H1 (cell line): ENCODE measurements around the gene ZC4H2.

Experiments
- SP2 ChIP-seq: IDR thresholded peaks from 2 replicates; pipeline ENCODE4 v1.6.1; 2012; ENCODE audit warnings: mild to moderate bottlenecking, low read length, inconsistent platforms
- TAF1 ChIP-seq: IDR thresholded peaks from 2 replicates; pipeline ENCODE4 v1.6.1; 2011; ENCODE audit warnings: mild to moderate bottlenecking, low read depth, low read length

DNA sequence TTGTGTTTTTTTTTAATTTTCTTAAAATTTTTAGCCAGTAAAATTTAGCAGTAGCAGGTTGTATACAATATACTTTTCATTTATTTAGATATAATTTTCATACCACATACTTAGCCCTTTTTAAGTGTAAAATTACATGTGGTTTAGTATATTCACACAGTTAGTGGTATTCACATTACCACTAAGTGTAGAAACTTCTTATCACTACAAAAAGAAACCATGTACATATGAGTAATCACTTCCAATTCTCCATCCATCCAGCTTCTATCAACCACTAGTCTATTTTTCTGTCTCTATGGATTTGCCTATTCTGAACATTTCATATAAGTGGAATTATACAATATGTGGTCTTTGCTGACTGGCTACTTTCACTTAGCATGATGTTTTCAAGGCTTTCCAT lies 109.0 kb downstream of the ZC4H2 start:
- TF ChIP-seq TAF1 = no peak
- TF ChIP-seq SP2 = no peak
